Transverse colon (tissue), 4 donors: ENCODE results near the gene PCCB. TPM values are rescaled to one million over a fixed set of nuclear protein-coding genes. Genes with fewer than 3 reads are reported as not detected.

Source experiments
- DNase-seq: peaks from one replicate; pipeline ENCODE4 v3.0.0-alpha.2; 2019
- H3K27ac ChIP-seq, 4 donors: fragments of 200-600 bp; sonication (generic); 2 replicates each; pipeline ENCODE4 v1.5.1; 2016 to 2018; ENCODE audit warnings: inconsistent platforms in 4 of 4
- H3K27me3 ChIP-seq: fragments of 200-600 bp; sonication (generic); 2 replicates; pipeline ENCODE4 v1.5.1; 2017; ENCODE audit warnings: inconsistent platforms
- H3K36me3 ChIP-seq, 4 donors: fragments of 200-600 bp; sonication (generic); 2 replicates each; pipeline ENCODE4 v1.5.1; 2017 to 2019; ENCODE audit warnings: inconsistent platforms in 4 of 4
- H3K4me1 ChIP-seq, 4 donors: fragments of 200-600 bp; sonication (generic); 2 replicates each; pipeline ENCODE4 v1.5.1; 2017 to 2020; ENCODE audit warnings: inconsistent platforms in 4 of 4
- H3K4me3 ChIP-seq, 4 donors: fragments of 200-600 bp; sonication (generic); 1 replicate in 1 of 4; 2 replicates in 3 of 4; pipeline versions ENCODE4 v1.5.1 to v1.6.1; 2017 to 2019; ENCODE audit warnings: inconsistent platforms in 4 of 4
- H3K9me3 ChIP-seq, 2 donors: fragments of 200-600 bp; sonication (generic); 2 replicates each; pipeline ENCODE4 v1.5.1; 2017 to 2019; ENCODE audit warnings: inconsistent platforms in 2 of 2
- CTCF ChIP-seq, 5 experiments: fragments of 200-600 bp in 3 of 5; fragments of 450-650 bp in 2 of 5; sonication (generic) in 3 of 5; IDR thresholded peaks; 1 replicate in 2 of 5; 2 replicates in 3 of 5; pipeline ENCODE4 v1.5.1; 2016 to 2017; ENCODE audit warnings: antibody characterized with exemption in 5 of 5, inconsistent platforms in 3 of 5, mild to moderate bottlenecking in 2 of 5, moderate library complexity in 1 of 5
- EP300 ChIP-seq: sonication (generic); formaldehyde crosslinking; IDR thresholded peaks from one replicate; pipeline ENCODE4 v1.6.1; 2017; ENCODE audit warnings: antibody characterized with exemption, low read depth
- POLR2A ChIP-seq: fragments of 450-650 bp; IDR thresholded peaks from one replicate; pipeline ENCODE4 v1.6.1; 2016; ENCODE audit warnings: antibody characterized with exemption, mild to moderate bottlenecking, moderate library complexity
- POLR2AphosphoS5 ChIP-seq, 3 donors: sonication (generic); formaldehyde crosslinking; IDR thresholded peaks; one replicate each; pipeline ENCODE4 v1.6.1; 2016; ENCODE audit warnings: antibody characterized with exemption in 3 of 3
- WGBS, 2 donors: methylation state at CpG; one replicate each; pipeline ENCODE4 v1.1.5; 2018; ENCODE audit warnings: low coverage in 1 of 2; 5-methylcytosine and 5-hydroxymethylcytosine counted together
- in situ Hi-C, 4 donors: fragments of 200-750 bp; cut with MboI; loops; one replicate each; pipeline versions ENCODE4 v1.15.0 to v1.15.1; 2017; ENCODE audit warnings: low sequenced_read_pairs in 3 of 4, low pct_ligation_motif_present in 1 of 4, low pct_unique_long_range_greater_than_20kb in 1 of 4
- intact Hi-C: fragments of 100-400 bp; cut with DNase I; formaldehyde crosslinking; loops from one replicate; pipeline ENCODE4 v1.15.1; 2023; ENCODE audit warnings: low total_unique reads
- total RNA-seq, 4 donors: library from RNA; depleted of rRNA; stranded (reverse); fragments of >200 nt; gene quantifications; one replicate each; pipeline ENCODE4 v1.1.0, GENCODE V29; 2016

The PCCB gene
- total RNA-seq, 4 donors from 2014 or later, result 5.2 to 63.1 (median 48.0) TPM

GRCh38 chr3:136294176-136294575 is 44.0 kb downstream of the PCCB start:
- 100% methylated on average over 1 of the region's 1 CpG; no CpG with 5 or more reads in 1 of the 2 donors for WGBS, 2 donors
- Histone ChIP-seq H3K4me1 (no peaks in the 10 kb centered on the region), H3K9me3 (no peaks in the 10 kb centered on the region), H3K4me3 (no peak overlapping the region), H3K27ac (no peak overlapping the region), H3K27me3 (no peaks in the 10 kb centered on the region), H3K36me3 (peaks cover 0 to 9% (median 4%) of the 10 kb centered on the region in 4 donors)
- in situ Hi-C loops, result no loop called here
- TF ChIP-seq POLR2A (no peak), POLR2AphosphoS5 (IDR thresholded peaks at IDR 0.05) (no peak), CTCF (IDR thresholded peaks at IDR 0.05) (no peak), EP300 (no peak)
- intact Hi-C loops, result no loop called here
- DNase-seq, result no peak

- in situ Hi-C loops, result no loop called here
- TF ChIP-seq CTCF (IDR thresholded peaks at IDR 0.05) (no peak), EP300 (no peak), POLR2A (no peak), POLR2AphosphoS5 (IDR thresholded peaks at IDR 0.05) (no peak)
- H3K27ac ChIP-seq, result no peak overlapping the region
- no peaks in the 10 kb centered on the region for H3K27me3 ChIP-seq
- DNase-seq, result no peak
- H3K36me3 ChIP-seq, result peaks cover 0 to 13% (median 4%) of the 10 kb centered on the region in 4 donors
- WGBS, 2 donors, result 78 to 91% methylated on average over 4 to 5 of the region's 5 CpGs
- no peak overlapping the region for H3K4me3 ChIP-seq
- intact Hi-C loops, result no loop called here
- no peaks in the 10 kb centered on the region for H3K4me1 ChIP-seq
- H3K9me3 ChIP-seq, result no peaks in the 10 kb centered on the region
These were observed 46.8 kb downstream of the PCCB start for GRCh38 chr3:136296960-136297359.

- in situ Hi-C loops, result no loop called here
- WGBS, 2 donors, result 93% methylated on average over 8 of the region's 8 CpGs; no CpG with 5 or more reads in 1 of the 2 donors
- peaks cover 0 to 13% (median 4%) of the 10 kb centered on the region in 4 donors for H3K36me3 ChIP-seq
These were observed 47.7 kb downstream of the PCCB start for GRCh38 chr3:136297826-136298225.

GRCh38 chr3:136300444-136300843 is 50.3 kb downstream of the PCCB start:
- 94% methylated on average over 2 of the region's 2 CpGs; no CpG with 5 or more reads in 1 of the 2 donors for WGBS, 2 donors
- Histone ChIP-seq H3K27me3 (no peaks in the 10 kb centered on the region), H3K27ac (no peak overlapping the region), H3K4me3 (no peak overlapping the region), H3K9me3 (no peaks in the 10 kb centered on the region), H3K4me1 (no peaks in the 10 kb centered on the region), H3K36me3 (peaks cover 0 to 13% (median 0%) of the 10 kb centered on the region in 4 donors)
- TF ChIP-seq POLR2A (no peak), POLR2AphosphoS5 (IDR thresholded peaks at IDR 0.05) (no peak), CTCF (IDR thresholded peaks at IDR 0.05) (no peak), EP300 (no peak)
- DNase-seq, result no peak
- intact Hi-C loops (no loop called here), in situ Hi-C loops (no loop called here)

More at GRCh38 chr3:136297826-136298225, 47.7 kb downstream of the PCCB start:
- DNase-seq, result no peak
- intact Hi-C loops, result no loop called here
- H3K27ac ChIP-seq, result no peak overlapping the region
- H3K27me3 ChIP-seq, result no peaks in the 10 kb centered on the region
- no peak overlapping the region for H3K4me3 ChIP-seq
- no peaks in the 10 kb centered on the region for H3K4me1 ChIP-seq
- TF ChIP-seq POLR2A (no peak), CTCF (IDR thresholded peaks at IDR 0.05) (no peak), EP300 (no peak), POLR2AphosphoS5 (IDR thresholded peaks at IDR 0.05) (no peak)
- H3K9me3 ChIP-seq, result no peaks in the 10 kb centered on the region
